Nephron (organoid): ENCODE results near the gene LSP1.

Experiments used
- H3K27ac Mint-ChIP-seq, 3 experiments: 2 replicates each; pipeline ENCODE4 v1.8.0; 2020; ENCODE audit warnings: mixed read lengths in 3 of 3, mild to moderate bottlenecking in 2 of 3, moderate library complexity in 1 of 3
- H3K27me3 Mint-ChIP-seq: 2 replicates; pipeline ENCODE4 v1.8.0; 2021; ENCODE audit warnings: low read depth, mild to moderate bottlenecking, moderate library complexity, mixed read lengths
- H3K36me3 Mint-ChIP-seq: 2 replicates; pipeline ENCODE4 v1.8.0; 2020; ENCODE audit warnings: low read depth, mixed read lengths
- H3K4me1 Mint-ChIP-seq: 2 replicates; pipeline ENCODE4 v1.8.0; 2020; ENCODE audit warnings: mixed read lengths
- H3K4me3 Mint-ChIP-seq, 3 experiments: 2 replicates each; pipeline ENCODE4 v1.8.0; 2020; ENCODE audit warnings: mild to moderate bottlenecking in 3 of 3, mixed read lengths in 3 of 3, moderate library complexity in 2 of 3
- H3K9me3 Mint-ChIP-seq: 2 replicates; pipeline ENCODE4 v1.8.0; 2020; ENCODE audit warnings: mixed read lengths
- TF ChIP-seq, protein P1 (sequence below), 3 experiments: fragments of 200-600 bp; sonication (generic); IDR thresholded peaks; one replicate each; pipeline ENCODE4 v1.5.0; 2021; ENCODE audit warnings: antibody characterized with exemption in 3 of 3; ENCODE audit not compliant: unreplicated experiment in 3 of 3

The LSP1 gene

DNA sequence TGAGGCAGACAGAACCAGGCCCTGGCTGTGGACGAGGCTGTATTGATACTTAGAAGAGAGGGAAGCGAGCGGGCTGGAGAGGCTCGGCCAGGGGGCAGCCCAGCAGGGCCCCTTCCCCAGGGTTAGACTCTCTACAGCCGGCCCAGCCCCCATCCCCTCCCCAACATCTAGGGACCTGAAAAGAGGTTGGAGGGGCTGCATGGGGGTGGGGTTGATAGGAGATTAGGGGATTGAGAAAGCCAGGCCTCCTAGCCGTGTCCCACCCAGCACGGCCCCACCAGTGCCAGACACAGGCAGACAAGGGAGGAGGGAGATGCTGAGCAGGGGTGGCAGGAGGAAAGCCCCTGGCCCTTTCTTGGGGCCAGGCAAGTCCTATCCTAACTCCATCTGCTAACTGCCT lies 5.7 kb downstream of the LSP1 start:
- H3K36me3 Mint-ChIP-seq, result no peaks in the 10 kb centered on the region
- H3K9me3 Mint-ChIP-seq, result no peaks in the 10 kb centered on the region
- H3K27me3 Mint-ChIP-seq, result peaks cover 3% of the 10 kb centered on the region
- H3K4me3 Mint-ChIP-seq, result no peak overlapping the region
- H3K27ac Mint-ChIP-seq, result no peak overlapping the region
- peaks cover under 1% of the 10 kb centered on the region for H3K4me1 Mint-ChIP-seq
- TF ChIP-seq, protein P1, sequence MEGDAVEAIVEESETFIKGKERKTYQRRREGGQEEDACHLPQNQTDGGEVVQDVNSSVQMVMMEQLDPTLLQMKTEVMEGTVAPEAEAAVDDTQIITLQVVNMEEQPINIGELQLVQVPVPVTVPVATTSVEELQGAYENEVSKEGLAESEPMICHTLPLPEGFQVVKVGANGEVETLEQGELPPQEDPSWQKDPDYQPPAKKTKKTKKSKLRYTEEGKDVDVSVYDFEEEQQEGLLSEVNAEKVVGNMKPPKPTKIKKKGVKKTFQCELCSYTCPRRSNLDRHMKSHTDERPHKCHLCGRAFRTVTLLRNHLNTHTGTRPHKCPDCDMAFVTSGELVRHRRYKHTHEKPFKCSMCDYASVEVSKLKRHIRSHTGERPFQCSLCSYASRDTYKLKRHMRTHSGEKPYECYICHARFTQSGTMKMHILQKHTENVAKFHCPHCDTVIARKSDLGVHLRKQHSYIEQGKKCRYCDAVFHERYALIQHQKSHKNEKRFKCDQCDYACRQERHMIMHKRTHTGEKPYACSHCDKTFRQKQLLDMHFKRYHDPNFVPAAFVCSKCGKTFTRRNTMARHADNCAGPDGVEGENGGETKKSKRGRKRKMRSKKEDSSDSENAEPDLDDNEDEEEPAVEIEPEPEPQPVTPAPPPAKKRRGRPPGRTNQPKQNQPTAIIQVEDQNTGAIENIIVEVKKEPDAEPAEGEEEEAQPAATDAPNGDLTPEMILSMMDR (IDR thresholded peaks at IDR 0.05; ENCODE audit: unreplicated experiment in 3 of 3), result no peak

DNA sequence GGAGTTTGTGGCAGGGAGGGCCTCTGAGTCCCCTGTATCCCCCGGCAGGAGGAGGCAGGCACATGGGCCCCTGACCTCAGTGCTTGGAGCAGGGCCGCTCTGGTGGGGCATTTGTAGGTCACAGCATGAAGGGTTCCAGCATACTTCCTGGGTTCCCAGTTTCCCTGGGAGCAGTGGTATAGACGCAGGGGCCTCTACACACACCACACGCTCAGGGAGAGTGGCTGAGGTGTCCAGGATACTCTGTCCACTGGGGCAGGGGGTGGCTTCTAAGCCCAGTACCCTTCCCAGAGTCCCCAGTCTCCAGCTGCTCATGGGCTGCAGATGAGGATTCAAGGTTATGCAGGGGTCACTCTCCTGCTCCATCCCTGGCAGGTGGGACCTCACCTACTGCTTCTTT lies 6.1 kb downstream of the LSP1 start:
- TF ChIP-seq, protein P1 (IDR thresholded peaks at IDR 0.05; ENCODE audit: unreplicated experiment in 3 of 3), result no peak
- no peak overlapping the region for H3K27ac Mint-ChIP-seq
- no peaks in the 10 kb centered on the region for H3K36me3 Mint-ChIP-seq
- H3K27me3 Mint-ChIP-seq, result peaks cover 3% of the 10 kb centered on the region
- H3K9me3 Mint-ChIP-seq, result no peaks in the 10 kb centered on the region
- peaks cover 5% of the 10 kb centered on the region for H3K4me1 Mint-ChIP-seq
- H3K4me3 Mint-ChIP-seq, result no peak overlapping the region

DNA sequence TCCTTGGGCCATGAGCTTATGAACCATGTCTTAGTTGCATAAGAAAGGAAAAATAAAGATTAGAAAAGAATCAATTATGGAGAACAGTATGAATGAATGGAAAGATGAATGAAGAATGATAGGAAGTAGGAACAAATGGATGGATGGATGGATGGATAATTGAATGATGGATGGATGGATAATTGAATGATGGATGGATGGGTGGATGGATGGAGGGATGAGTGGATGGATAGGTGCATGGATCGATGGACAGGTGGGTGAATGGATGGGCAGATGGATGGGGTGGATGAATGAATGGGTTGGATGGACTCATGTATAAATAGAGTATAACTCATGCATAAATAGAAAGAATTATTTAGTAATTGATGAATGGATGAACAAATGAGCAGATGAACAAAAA lies 7.2 kb downstream of the LSP1 start:
- Mint-ChIP-seq H3K4me3 (no peak overlapping the region), H3K4me1 (peaks cover 11% of the 10 kb centered on the region), H3K9me3 (no peaks in the 10 kb centered on the region), H3K27ac (no peak overlapping the region), H3K36me3 (no peaks in the 10 kb centered on the region), H3K27me3 (peaks cover 3% of the 10 kb centered on the region)
- TF ChIP-seq, protein P1 (IDR thresholded peaks at IDR 0.05; ENCODE audit: unreplicated experiment in 3 of 3), result no peak

- Mint-ChIP-seq H3K36me3 (no peaks in the 10 kb centered on the region), H3K9me3 (no peaks in the 10 kb centered on the region), H3K27ac (no peak overlapping the region), H3K27me3 (peaks cover 3% of the 10 kb centered on the region), H3K4me1 (peaks cover 11% of the 10 kb centered on the region), H3K4me3 (no peak overlapping the region)
- TF ChIP-seq, protein P1 (IDR thresholded peaks at IDR 0.05; ENCODE audit: unreplicated experiment in 3 of 3), result no peak
Measured at GRCh38 chr11:1861435-1862411, 8.8 kb downstream of the LSP1 start.

DNA sequence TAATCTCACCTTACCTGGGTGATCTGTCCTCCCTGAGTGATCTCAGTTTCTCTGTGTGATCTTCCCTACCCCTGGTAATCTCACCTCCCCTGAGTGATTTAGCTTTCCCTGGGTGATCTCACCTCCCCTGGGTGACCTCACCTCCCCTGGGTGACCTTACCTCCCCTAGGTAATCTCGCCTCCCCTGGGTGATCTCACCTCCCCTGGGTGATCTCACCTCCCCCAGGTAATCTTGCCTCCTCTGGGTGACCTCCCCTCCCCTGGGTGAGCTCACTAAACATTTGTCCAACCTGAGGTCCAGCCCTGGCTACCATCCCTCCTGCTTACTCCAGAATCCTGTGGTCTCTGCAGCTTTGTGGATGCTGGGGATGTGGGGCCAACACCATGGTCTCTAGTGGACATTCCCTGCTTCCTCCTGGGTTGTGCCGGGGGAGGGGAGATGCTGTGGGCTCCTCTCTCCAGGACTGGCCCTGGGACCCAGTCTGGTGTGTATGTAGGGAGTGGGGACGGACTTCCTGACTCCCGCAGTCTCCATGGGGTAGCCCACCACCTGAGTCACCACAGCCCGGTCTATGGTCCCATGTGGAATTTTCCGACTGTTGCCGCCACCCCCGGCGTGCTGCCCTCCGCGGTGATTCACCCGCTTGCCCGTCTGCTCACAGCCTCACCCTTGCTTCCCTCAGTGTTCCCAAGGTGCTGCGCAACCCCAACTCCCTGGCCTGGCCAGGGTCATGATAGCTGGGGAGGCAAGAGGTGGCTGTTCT lies 9.9 kb downstream of the LSP1 start:
- Mint-ChIP-seq H3K4me1 (peaks cover 11% of the 10 kb centered on the region), H3K27ac (no peak overlapping the region), H3K36me3 (no peaks in the 10 kb centered on the region), H3K4me3 (no peak overlapping the region), H3K27me3 (peaks cover 3% of the 10 kb centered on the region), H3K9me3 (no peaks in the 10 kb centered on the region)
- TF ChIP-seq, protein P1 (IDR thresholded peaks at IDR 0.05; ENCODE audit: unreplicated experiment in 3 of 3), result no peak
